Left lung (tissue), 10 donors: ENCODE results near the gene PANX2. TPM values are rescaled to one million over a fixed set of nuclear protein-coding genes. Genes with fewer than 3 reads are reported as not detected.
"Not testable (repeated sequence)": the region's sequence is repeated elsewhere in the genome, so short reads cannot be mapped to it uniquely, and the experiment has no call there.

ENCODE experiments used
- ATAC-seq: fragments of 200-7000 bp; cut with Tn5 transposase; one replicate; pipeline ENCODE4 v1.9.1; 2020; ENCODE audit warnings: moderate library complexity
- DNase-seq, 4 donors: peaks; one replicate each; pipeline ENCODE4 v3.0.0-alpha.2; 2013 to 2020
- H3K27ac ChIP-seq, 2 donors: fragments of 200-600 bp; sonication (generic) in 1 of 2; one replicate each; pipeline versions ENCODE4 v1.5.0 to v1.8.0; 2020 to 2021
- H3K27me3 ChIP-seq, 2 donors: fragments of 200-600 bp; sonication (generic) in 1 of 2; one replicate each; pipeline versions ENCODE4 v1.5.0 to v1.8.0; 2020 to 2021
- H3K36me3 ChIP-seq, 2 donors: fragments of 200-600 bp; sonication (generic) in 1 of 2; one replicate each; pipeline versions ENCODE4 v1.5.0 to v1.8.0; 2020 to 2021
- H3K4me1 ChIP-seq, 2 donors: fragments of 200-600 bp; one replicate each; pipeline ENCODE4 v1.8.0; 2021
- H3K4me3 ChIP-seq, 2 donors: fragments of 200-600 bp; sonication (generic) in 1 of 2; one replicate each; pipeline versions ENCODE4 v1.5.0 to v1.8.0; 2020 to 2021; ENCODE audit warnings: mild to moderate bottlenecking in 1 of 2
- H3K9me3 ChIP-seq, 2 donors: fragments of 200-600 bp; sonication (generic) in 1 of 2; one replicate each; pipeline versions ENCODE4 v1.5.0 to v1.8.0; 2020 to 2021
- CTCF ChIP-seq, 2 donors: fragments of 200-600 bp; sonication (generic) in 1 of 2; IDR thresholded peaks; one replicate each; pipeline versions ENCODE4 v1.5.0 to v1.8.0; 2021; ENCODE audit warnings: antibody characterized with exemption in 2 of 2
- intact Hi-C, 2 donors: fragments of 100-400 bp; cut with DNase I; formaldehyde crosslinking; loops; one replicate each; pipeline versions ENCODE4 v1.11.2 to v1.14.2; 2022
- polyA plus RNA-seq, 6 donors: library from polyadenylated mRNA; unstranded; fragments of 120-200 nt; gene quantifications; one replicate each; pipeline ENCODE4 v1.2.1, GENCODE V29; 2013; ENCODE audit not compliant: insufficient read length in 6 of 6
- total RNA-seq, 2 donors: library from RNA; stranded (reverse); fragmentation: NEBNext Ultra II Directional; extraction: Animal tissue kit (Norgen Biotek cat#: 25700); gene quantifications; one replicate each; pipeline ENCODE4 v1.2.1, GENCODE V29; 2021
- donor health status: DM: no; HTN: yes; CAD: no.
- donor health status: DM: no; HTN: no; CAD: no.

Gene PANX2
- total and polyA plus RNA-seq, 8 donors, result 0.51 to 4.6 (median 0.65) TPM

- DNase-seq (peak in 1 of 4 donors; percentile 82), ATAC-seq (no peak)
- H3K4me1 ChIP-seq, result peaks cover 4 to 25% of the 10 kb centered on the region in 2 donors
- no peak for TF ChIP-seq CTCF (IDR thresholded peaks at IDR 0.05)
- H3K4me3 ChIP-seq, result no peak overlapping the region
- H3K36me3 ChIP-seq, result no peaks in the 10 kb centered on the region
- H3K27me3 ChIP-seq, result peaks cover 0 to 26% of the 10 kb centered on the region in 2 donors
- no peaks in the 10 kb centered on the region for H3K9me3 ChIP-seq
- no peak overlapping the region for H3K27ac ChIP-seq
- intact Hi-C loops, result no loop called here
Observed at GRCh38 chr22:50143096-50143495, 27.4 kb upstream of the PANX2 start.

GRCh38 chr22:50144005-50144614, 26.4 kb upstream of the PANX2 start:
- ATAC-seq, result no peak
- no peaks in the 10 kb centered on the region for H3K36me3 ChIP-seq
- no peak overlapping the region for H3K27ac ChIP-seq
- peaks cover 0 to 26% of the 10 kb centered on the region in 2 donors for H3K27me3 ChIP-seq
- intact Hi-C loops, result no loop called here
- DNase-seq, result no peak
- TF ChIP-seq CTCF (IDR thresholded peaks at IDR 0.05), result no peak
- H3K4me3 ChIP-seq, result no peak overlapping the region
- no peaks in the 10 kb centered on the region for H3K9me3 ChIP-seq
- peaks cover 4 to 35% of the 10 kb centered on the region in 2 donors for H3K4me1 ChIP-seq

GRCh38 chr22:50145721-50146438, 24.7 kb upstream of the PANX2 start:
- H3K9me3 ChIP-seq, result no peaks in the 10 kb centered on the region
- intact Hi-C loops, result no loop called here

GRCh38 chr22:50146439-50147238, 23.9 kb upstream of the PANX2 start:
- no peaks in the 10 kb centered on the region for H3K9me3 ChIP-seq
- TF ChIP-seq CTCF (IDR thresholded peaks at IDR 0.05), result peak; percentile 36 to 66
- H3K4me3 ChIP-seq, result no peak overlapping the region
- no peak overlapping the region for H3K27ac ChIP-seq
- ATAC-seq, result peak; percentile 71
- peak; percentile 52 to 80 (median 66) for DNase-seq
- intact Hi-C loops, result no loop called here
- H3K27me3 ChIP-seq, result peaks cover 0 to 25% of the 10 kb centered on the region in 2 donors
- H3K36me3 ChIP-seq, result no peaks in the 10 kb centered on the region
- H3K4me1 ChIP-seq, result peaks cover 4 to 37% of the 10 kb centered on the region in 2 donors

More at GRCh38 chr22:50145721-50146438, 24.7 kb upstream of the PANX2 start:
- Histone ChIP-seq H3K36me3 (no peaks in the 10 kb centered on the region), H3K4me3 (no peak overlapping the region), H3K4me1 (peaks cover 4 to 37% of the 10 kb centered on the region in 2 donors), H3K27ac (no peak overlapping the region), H3K27me3 (peaks cover 0 to 30% of the 10 kb centered on the region in 2 donors)
- DNase-seq (no peak), ATAC-seq (no peak)
- TF ChIP-seq CTCF (IDR thresholded peaks at IDR 0.05), result no peak

GRCh38 chr22:50147258-50148165, 23.0 kb upstream of the PANX2 start:
- H3K27ac ChIP-seq, H3K4me3 ChIP-seq, H3K36me3 ChIP-seq, ATAC-seq, H3K9me3 ChIP-seq, DNase-seq: not testable (repeated sequence)
- peaks cover 0 to 21% of the 10 kb centered on the region in 2 donors for H3K27me3 ChIP-seq
- intact Hi-C loops, result loop anchor here in 1 of 2 donors (2.0 kb wide), 1 partner anchor 63 kb away; no protein-coding TSS in a partner anchor
- peaks cover 4 to 35% of the 10 kb centered on the region in 2 donors for H3K4me1 ChIP-seq
